Endothelial cell of umbilical vein (primary cell): Measurements from ENCODE around the gene WBP4. TPM values are rescaled to one million over a fixed set of nuclear protein-coding genes. Genes with fewer than 3 reads are reported as not detected.
A peak's percentile ranks its signal among the peaks of the same experiment; 100 is the strongest.

Source experiments
- BruUV-seq: library from RNA; stranded (reverse); fragments of 400-500 nt; replicated peaks from 2 replicates; lab custom pipeline; 2021; lab: Mats Ljungman, UMichigan
- CTCF ChIA-PET: fragments of 300-600, 350-600 bp; sonication (Branson Sonifier 250); formaldehyde crosslinking; loops from one replicate; lab custom pipeline; 2021; ENCODE audit warnings: antibody characterized with exemption, inconsistent platforms; lab: Charles Lee
- POLR2A ChIA-PET: fragments of 300-600, 350-600 bp; sonication (Branson Sonifier 250); formaldehyde crosslinking; loops from one replicate; lab custom pipeline; 2021; ENCODE audit warnings: antibody characterized with exemption, inconsistent platforms; lab: Charles Lee
- DNase-seq: peaks from one replicate; pipeline ENCODE4 v3.0.0-alpha.2; 2011; ENCODE audit warnings: low read depth, low spot score
- FAIRE-seq: peaks from 2 replicates; lab custom pipeline; 2011; peaks lifted over from hg19 to GRCh38; lab: Jason Lieb, UNC
- H2AFZ ChIP-seq: 2 replicates; pipeline ENCODE4 v1.6.0; 2012; ENCODE audit warnings: low read depth, low read length, control low read depth, inconsistent platforms
- H3K27ac ChIP-seq: 2 replicates; pipeline ENCODE4 v1.5.1; 2011; ENCODE audit warnings: low read depth, mild to moderate bottlenecking, control low read depth, low read length, moderate library complexity; ENCODE audit not compliant: insufficient read depth
- H3K27me3 ChIP-seq, 2 experiments: 2 replicates each; pipeline versions ENCODE4 v1.6.0 to v1.6.1; 2011; ENCODE audit warnings: low read length in 2 of 2, mixed read lengths in 1 of 2; ENCODE audit not compliant: control insufficient read depth in 2 of 2, insufficient read depth in 2 of 2
- H3K36me3 ChIP-seq, 2 experiments: 2 replicates in 1 of 2; 3 replicates in 1 of 2; pipeline ENCODE4 v1.5.1; 2011; ENCODE audit warnings: low read length in 2 of 2, mild to moderate bottlenecking in 1 of 2, moderate library complexity in 1 of 2; ENCODE audit not compliant: control insufficient read depth in 2 of 2, insufficient read depth in 2 of 2; ENCODE audit errors: extremely low read depth in 1 of 2
- H3K4me1 ChIP-seq: 3 replicates; pipeline ENCODE4 v1.5.1; 2011; ENCODE audit warnings: mild to moderate bottlenecking, low read length; ENCODE audit not compliant: control insufficient read depth, insufficient read depth; ENCODE audit errors: extremely low read depth
- H3K4me2 ChIP-seq: 2 replicates; pipeline ENCODE4 v1.6.1; 2011; ENCODE audit warnings: low read length, control low read depth, mixed read lengths; ENCODE audit not compliant: insufficient read depth
- H3K4me3 ChIP-seq, 3 experiments: fragments of 200-600 bp in 1 of 3; sonication (generic), shearing (Covaris generic) in 1 of 3; replicated peaks in 1 of 3; 2 replicates each; pipeline ENCODE4 v1.5.1; 2011 to 2016; ENCODE audit warnings: control low read depth in 3 of 3, low read length in 3 of 3, mild to moderate bottlenecking in 2 of 3, inconsistent platforms in 1 of 3, low read depth in 1 of 3, moderate library complexity in 1 of 3; ENCODE audit not compliant: insufficient read depth in 1 of 3
- H3K79me2 ChIP-seq: 2 replicates; pipeline ENCODE4 v1.6.0; 2012; ENCODE audit warnings: low read length, inconsistent platforms; ENCODE audit not compliant: control insufficient read depth, insufficient read depth
- H3K9ac ChIP-seq: replicated peaks from 2 replicates; pipeline ENCODE3; 2011; ENCODE audit warnings: low read length, control low read depth; ENCODE audit not compliant: insufficient read depth; ENCODE audit errors: extremely low read depth
- H3K9me1 ChIP-seq: replicated peaks from 3 replicates; pipeline ENCODE4 v1.6.0; 2011; ENCODE audit warnings: mild to moderate bottlenecking, low read length; ENCODE audit not compliant: control insufficient read depth, insufficient read depth; ENCODE audit errors: extremely low read depth
- H3K9me3 ChIP-seq: replicated peaks from 2 replicates; pipeline ENCODE4 v1.5.1; 2012; ENCODE audit warnings: low read length, inconsistent platforms; ENCODE audit not compliant: control insufficient read depth, insufficient read depth
- H4K20me1 ChIP-seq: replicated peaks from 2 replicates; pipeline ENCODE3; 2011; ENCODE audit warnings: mild to moderate bottlenecking, low read length; ENCODE audit not compliant: control insufficient read depth, insufficient read depth; ENCODE audit errors: extremely low read depth
- CTCF ChIP-seq, 2 donors: IDR thresholded peaks; 1 replicate in 1 of 2; 2 replicates in 1 of 2; pipeline ENCODE4 v1.5.1; 2011; ENCODE audit warnings: low read length in 2 of 2, mild to moderate bottlenecking in 2 of 2, moderate library complexity in 2 of 2, control low read depth in 1 of 2, inconsistent platforms in 1 of 2, low read depth in 1 of 2; ENCODE audit not compliant: insufficient read depth in 1 of 2; ENCODE audit errors: extremely low read depth in 1 of 2
- EZH2 ChIP-seq: IDR thresholded peaks from 2 replicates; pipeline ENCODE4 v1.6.1; 2012; ENCODE audit warnings: borderline replicate concordance, low read depth, mild to moderate bottlenecking, moderate library complexity, low read length, inconsistent platforms; ENCODE audit not compliant: severe bottlenecking
- FOS ChIP-seq: IDR thresholded peaks from 2 replicates; pipeline ENCODE4 v1.6.1; 2011; ENCODE audit warnings: mild to moderate bottlenecking, low read length, moderate library complexity, borderline replicate concordance; ENCODE audit not compliant: insufficient read depth
- GATA2 ChIP-seq: IDR thresholded peaks from 2 replicates; pipeline ENCODE4 v1.7.0; 2011; ENCODE audit warnings: low read depth, mild to moderate bottlenecking, moderate library complexity, mixed read lengths, low read length; ENCODE audit not compliant: insufficient read length, insufficient read depth
- JUN ChIP-seq: IDR thresholded peaks from 2 replicates; pipeline ENCODE4 v1.6.1; 2011; ENCODE audit warnings: borderline replicate concordance, low read depth; ENCODE audit not compliant: insufficient read length, insufficient read depth
- MAX ChIP-seq: IDR thresholded peaks from 2 replicates; pipeline ENCODE4 v1.6.1; 2011; ENCODE audit not compliant: insufficient read depth, insufficient read length
- MYC ChIP-seq: IDR thresholded peaks from one replicate; pipeline ENCODE4 v1.6.1; 2011; ENCODE audit warnings: mild to moderate bottlenecking, low read depth, low read length
- POLR2A ChIP-seq: IDR thresholded peaks from 2 replicates; pipeline ENCODE4 v1.6.1; 2012; ENCODE audit warnings: low read depth, mild to moderate bottlenecking, control low read depth, low read length
- POLR2AphosphoS5 ChIP-seq: IDR thresholded peaks from 2 replicates; pipeline ENCODE4 v1.6.1; 2012; ENCODE audit warnings: low read depth, mild to moderate bottlenecking, control low read depth, low read length, moderate library complexity; ENCODE audit not compliant: insufficient read depth
- dilution Hi-C: fragments of 300-500 bp; cut with MboI; formaldehyde crosslinking; loops from one replicate; pipeline ENCODE4 v1.15.0; 2019; ENCODE audit warnings: low sequenced_read_pairs; ENCODE audit not compliant: extremely low pct_ligation_motif_present
- intact Hi-C: fragments of 100-400 bp; cut with micrococcal nuclease; formaldehyde crosslinking; loops from one replicate; pipeline ENCODE4 v1.10.0; 2022
- polyA plus RNA-seq, 4 experiments: library from polyadenylated mRNA; depleted of rRNA in 3 of 4; stranded (reverse) in 3 of 4; unstranded in 1 of 4; fragments of >200 nt; gene quantifications; 2 replicates each; pipeline versions ENCODE4 v1.2.1 to v1.2.3, GENCODE V29; 2011 to 2012; ENCODE audit warnings: missing spikeins in 1 of 4
- total RNA-seq: library from RNA; stranded (reverse); gene quantifications from 2 replicates; pipeline ENCODE4 v1.2.3, GENCODE V29; 2021

WBP4 gene
- total and polyA plus RNA-seq, 2 donors (not counting 3 experiments of a cell fraction or from before 2014, with no cell fraction given): 4.3 to 14.8 TPM

GRCh38 chr13:41017159-41017558, 44.1 kb upstream of the WBP4 start:
- peaks cover 3% of the 10 kb centered on the region for H3K4me1 ChIP-seq
- no peak overlapping the region for H3K4me3 ChIP-seq
- peak; percentile 13 for DNase-seq
- no peak for FAIRE-seq
- intact Hi-C loops: no loop called here
- H2AFZ ChIP-seq: no peak overlapping the region
- no peak overlapping the region for H3K9ac ChIP-seq
- dilution Hi-C loops: no loop called here
- BruUV-seq: no TSS peak
- no peaks in the 10 kb centered on the region for H4K20me1 ChIP-seq
- TF ChIP-seq JUN (no peak), MYC (no peak)
- H3K9me1 ChIP-seq: no peaks in the 10 kb centered on the region
- no peak overlapping the region for H3K27ac ChIP-seq
- no peaks in the 10 kb centered on the region for H3K36me3 ChIP-seq
- peaks cover 50% of the 10 kb centered on the region for H3K79me2 ChIP-seq
- no peaks in the 10 kb centered on the region for H3K9me3 ChIP-seq
- H3K27me3 ChIP-seq: no peaks in the 10 kb centered on the region
- POLR2A ChIA-PET: no interaction called here
- CTCF ChIA-PET: no interaction called here
- peak overlapping the region; percentile 88 for H3K4me2 ChIP-seq

GRCh38 chr13:41017817-41018601, 43.3 kb upstream of the WBP4 start:
- Histone ChIP-seq H3K4me2 (peak overlapping the region; percentile 88), H3K36me3 (no peaks in the 10 kb centered on the region), H3K9me1 (no peaks in the 10 kb centered on the region), H3K27ac (no peak overlapping the region), H3K9ac (peak overlapping the region; percentile 93), H4K20me1 (no peaks in the 10 kb centered on the region), H3K9me3 (no peaks in the 10 kb centered on the region), H3K27me3 (no peaks in the 10 kb centered on the region), H3K4me1 (peaks cover 3% of the 10 kb centered on the region), H3K4me3 (peak overlapping the region in 2 of 3 experiments; percentile 19 to 91), H2AFZ (no peak overlapping the region), H3K79me2 (peaks cover 48% of the 10 kb centered on the region)
- dilution Hi-C loops (no loop called here), intact Hi-C loops (loop anchor here (2.0 kb wide), 1 partner anchor 35 kb away; no protein-coding TSS in a partner anchor)
- DNase-seq: peak; percentile 17
- ChIA-PET CTCF (interaction anchor here (2.9 kb wide), 1 partner anchor 37 kb away, joined by 14 read pairs; no protein-coding TSS in a partner anchor), POLR2A (no interaction called here)
- no TSS peak for BruUV-seq
- FAIRE-seq: no peak
- TF ChIP-seq JUN (no peak), MYC (no peak), FOS (no peak), POLR2AphosphoS5 (no peak), GATA2 (no peak), MAX (no peak), POLR2A (no peak), CTCF (IDR thresholded peaks at IDR 0.05; ENCODE audit: extremely low read depth in 1 of 2, insufficient read depth in 1 of 2, low read depth in 1 of 2, low read length in 2 of 2) (no peak), EZH2 (no peak)
